GM23248 (cell line): ENCODE data around the gene KCTD6. TPM values are rescaled to one million over a fixed set of nuclear protein-coding genes. Genes with fewer than 3 reads are reported as not detected.
A peak's percentile ranks its signal among the peaks of the same experiment; 100 is the strongest.

Experiments
- DNase-seq: peaks from one replicate; pipeline ENCODE4 v3.0.0-alpha.2; 2015
- H2AFZ ChIP-seq: fragments of 200-600 bp; sonication (generic); 2 replicates; pipeline ENCODE4 v1.6.1; 2016; ENCODE audit warnings: antibody characterized with exemption
- H3F3A ChIP-seq: fragments of 200-600 bp; sonication (generic); 2 replicates; pipeline ENCODE4 v1.6.1; 2016; ENCODE audit warnings: mild to moderate bottlenecking, antibody characterized with exemption, mixed run types; ENCODE audit not compliant: insufficient read depth
- H3K27ac ChIP-seq: fragments of 200-600 bp; sonication (generic); 2 replicates; pipeline ENCODE4 v1.5.1; 2016; ENCODE audit warnings: mild to moderate bottlenecking
- H3K27me3 ChIP-seq: fragments of 200-600 bp; sonication (generic); replicated peaks from 2 replicates; pipeline ENCODE4 v1.6.1; 2016; ENCODE audit warnings: mild to moderate bottlenecking; ENCODE audit not compliant: insufficient read depth
- H3K36me3 ChIP-seq: fragments of 200-600 bp; sonication (generic); 2 replicates; pipeline ENCODE4 v1.6.1; 2016; ENCODE audit warnings: low read depth, mild to moderate bottlenecking
- H3K4me1 ChIP-seq: fragments of 200-600 bp; sonication (generic); 2 replicates; pipeline ENCODE4 v1.6.1; 2016; ENCODE audit warnings: mild to moderate bottlenecking; ENCODE audit not compliant: insufficient read depth
- H3K4me2 ChIP-seq: fragments of 200-600 bp; sonication (generic); one replicate; pipeline ENCODE4 v1.6.1; 2016; ENCODE audit warnings: mild to moderate bottlenecking; ENCODE audit not compliant: unreplicated experiment
- H3K4me3 ChIP-seq: fragments of 200-600 bp; sonication (generic); 2 replicates; pipeline ENCODE4 v1.5.1; 2016; ENCODE audit warnings: mild to moderate bottlenecking
- H3K79me2 ChIP-seq: fragments of 200-600 bp; sonication (generic); 2 replicates; pipeline ENCODE4 v1.6.1; 2016; ENCODE audit warnings: mild to moderate bottlenecking; ENCODE audit not compliant: insufficient read depth
- H3K9ac ChIP-seq: fragments of 200-600 bp; sonication (generic); 2 replicates; pipeline ENCODE4 v1.6.1; 2016; ENCODE audit warnings: mild to moderate bottlenecking
- H3K9me2 ChIP-seq: fragments of 200-600 bp; sonication (generic); 2 replicates; pipeline ENCODE4 v1.6.1; 2016; ENCODE audit warnings: mixed run types, mild to moderate bottlenecking, moderate library complexity; ENCODE audit not compliant: insufficient read depth
- H3K9me3 ChIP-seq: fragments of 200-600 bp; sonication (generic); one replicate; pipeline ENCODE4 v1.6.1; 2017; ENCODE audit warnings: low read depth
- H4K20me1 ChIP-seq: fragments of 200-600 bp; sonication (generic); 2 replicates; pipeline ENCODE4 v1.6.0; 2016; ENCODE audit not compliant: insufficient read depth
- EZH2 ChIP-seq: fragments of 200-600 bp; sonication (generic); IDR thresholded peaks from 2 replicates; pipeline ENCODE4 v1.6.1; 2018; ENCODE audit warnings: antibody characterized with exemption, mild to moderate bottlenecking; ENCODE audit not compliant: insufficient read depth, poor library complexity, severe bottlenecking
- EZH2phosphoT487 ChIP-seq: fragments of 200-600 bp; sonication (generic); IDR thresholded peaks from 2 replicates; pipeline ENCODE4 v1.6.1; 2018; ENCODE audit warnings: antibody characterized with exemption, moderate library complexity, mild to moderate bottlenecking, low read depth; ENCODE audit not compliant: insufficient read depth
- WGBS, 2 experiments: methylation state at CpG; one replicate each; pipeline ENCODE4 v1.1.6; 2015 to 2017; ENCODE audit warnings: low lambda C conversion rate in 2 of 2, low coverage in 1 of 2; ENCODE audit errors: missing lambda C conversion rate in 2 of 2; 5-methylcytosine and 5-hydroxymethylcytosine counted together
- in situ Hi-C: fragments of 300-500 bp; cut with MboI; formaldehyde crosslinking; loops from 2 replicates; pipeline ENCODE4 v1.15.0; 2020
- polyA plus RNA-seq: library from polyadenylated mRNA; unstranded; fragments of >200 nt; fragmentation: Nextera tagmentation; extraction: Ambion mirVana; gene quantifications from 2 replicates; pipeline ENCODE4 v1.2.1, GENCODE V29; 2016
- total RNA-seq: library from RNA; depleted of rRNA; stranded (reverse); fragments of >200 nt; shearing (Covaris generic); gene quantifications from 2 replicates; pipeline ENCODE4 v1.2.3, GENCODE V29; 2014

KCTD6 gene
- total and polyA plus RNA-seq, 2 experiments from 2014 or later = 12.8 to 13.7 TPM

- Histone ChIP-seq H3F3A (no peaks in the 10 kb centered on the region; the same call in 1 of the 2 replicates), H3K27me3 (no peaks in the 10 kb centered on the region), H2AFZ (peak within 1 kb of the TSS; percentile 99), H3K9ac (peak within 1 kb of the TSS; percentile 98), H3K4me3 (peak within 1 kb of the TSS; percentile 73), H3K4me1 (peaks cover 26% of the 10 kb centered on the region), H3K4me2 (peak within 1 kb of the TSS; percentile 90), H3K36me3 (no peaks in the 10 kb centered on the region), H4K20me1 (no peaks in the 10 kb centered on the region), H3K9me3 (no peaks in the 10 kb centered on the region), H3K27ac (peak within 1 kb of the TSS; percentile 59), H3K79me2 (no peaks in the 10 kb centered on the region), H3K9me2 (no peaks in the 10 kb centered on the region)
- TF ChIP-seq EZH2 = no peak
- no peak for TF ChIP-seq EZH2phosphoT487
- in situ Hi-C loops = loop anchor here (10.0 kb wide), 1 partner anchor 212 kb away; no protein-coding TSS in a partner anchor
- 17 to 20% methylated on average over 13 of the region's 13 CpGs for WGBS, 2 experiments
- DNase-seq = peak; percentile 81
Observed at GRCh38 chr3:58536501-58537411, 44.9 kb downstream of the KCTD6 start, which contains the start of gene ACOX2. Gene ACOX2, minus strand, starts transcription at chr3:58537190. Its CDS starts 2,084 bp downstream, at chr3:58535106.

- DNase-seq = peak; percentile 20
- in situ Hi-C loops = loop anchor here (10.0 kb wide), 1 partner anchor 213 kb away; no protein-coding TSS in a partner anchor
- Histone ChIP-seq H3K27ac (peak overlapping the region; percentile 59; the same call in 1 of the 2 replicates), H3K9me2 (no peaks in the 10 kb centered on the region), H3F3A (no peaks in the 10 kb centered on the region; the same call in 1 of the 2 replicates), H3K9ac (peak overlapping the region; percentile 98), H3K27me3 (no peaks in the 10 kb centered on the region), H4K20me1 (no peaks in the 10 kb centered on the region), H3K79me2 (no peaks in the 10 kb centered on the region), H3K36me3 (no peaks in the 10 kb centered on the region), H3K4me3 (no peak overlapping the region), H3K4me1 (peaks cover 23% of the 10 kb centered on the region), H3K9me3 (no peaks in the 10 kb centered on the region), H3K4me2 (peak overlapping the region; percentile 90), H2AFZ (peak overlapping the region; percentile 99)
- WGBS, 2 experiments = 72 to 74% methylated on average over 4 of the region's 4 CpGs
- TF ChIP-seq EZH2 (no peak), EZH2phosphoT487 (no peak)
Observed at GRCh38 chr3:58537412-58538301, 45.8 kb downstream of the KCTD6 start.

GRCh38 chr3:58539626-58540025 lies 47.7 kb downstream of the KCTD6 start:
- in situ Hi-C loops = loop anchor here (10.0 kb wide), 1 partner anchor 215 kb away; no protein-coding TSS in a partner anchor
- Histone ChIP-seq H3K9me2 (no peaks in the 10 kb centered on the region), H3K79me2 (no peaks in the 10 kb centered on the region), H2AFZ (no peak overlapping the region), H4K20me1 (no peaks in the 10 kb centered on the region), H3K9ac (no peak overlapping the region), H3K27ac (no peak overlapping the region), H3K4me1 (peaks cover 22% of the 10 kb centered on the region), H3K36me3 (no peaks in the 10 kb centered on the region), H3F3A (peaks cover 4% of the 10 kb centered on the region), H3K9me3 (no peaks in the 10 kb centered on the region), H3K27me3 (no peaks in the 10 kb centered on the region), H3K4me3 (no peak overlapping the region), H3K4me2 (no peak overlapping the region)
- TF ChIP-seq EZH2phosphoT487 (no peak), EZH2 (no peak)
- DNase-seq = no peak
- WGBS, 2 experiments = 92% methylated on average over 10 of the region's 10 CpGs
